Suppressor macrophage treated with lipopolysaccharide for 4 hours (primary cell): ENCODE results near the gene VMP1.
"Not testable (repeated sequence)": the region's sequence is repeated elsewhere in the genome, so short reads cannot be mapped to it uniquely, and the experiment has no call there.

ENCODE experiments used
- DNase-seq: peaks from one replicate; pipeline ENCODE4 v3.0.0-alpha.2; 2020

Gene VMP1

GRCh38 chr17:59712862-59713261 lies 5.4 kb downstream of the VMP1 start:
- DNase-seq = no peak

GRCh38 chr17:59714255-59714654 lies 6.8 kb downstream of the VMP1 start:
- DNase-seq = no peak

- DNase-seq = no peak
Observed at GRCh38 chr17:59716427-59716826, 9.0 kb downstream of the VMP1 start.

GRCh38 chr17:59719526-59719925 lies 12.1 kb downstream of the VMP1 start:
- DNase-seq = no peak

- DNase-seq = no peak
Observed at GRCh38 chr17:59722623-59723022, 15.2 kb downstream of the VMP1 start.

GRCh38 chr17:59723041-59723440 lies 15.6 kb downstream of the VMP1 start:
- DNase-seq = no peak

- no peak for DNase-seq
Observed at GRCh38 chr17:59723607-59724006, 16.2 kb downstream of the VMP1 start.

- peak; percentile 87 for DNase-seq
Observed at GRCh38 chr17:59725691-59726090, 18.2 kb downstream of the VMP1 start.

GRCh38 chr17:59727817-59728533 lies 20.5 kb downstream of the VMP1 start:
- no peak for DNase-seq

GRCh38 chr17:59730268-59730834 lies 22.9 kb downstream of the VMP1 start:
- DNase-seq = no peak

- DNase-seq = no peak
Observed at GRCh38 chr17:59733697-59734096, 26.2 kb downstream of the VMP1 start.

GRCh38 chr17:59734226-59734625 lies 26.8 kb downstream of the VMP1 start:
- DNase-seq = no peak

- no peak for DNase-seq
Observed at GRCh38 chr17:59737324-59737723, 29.9 kb downstream of the VMP1 start.

- no peak for DNase-seq
Observed at GRCh38 chr17:59743842-59744241, 36.4 kb downstream of the VMP1 start.

- no peak for DNase-seq
Observed at GRCh38 chr17:59745040-59745439, 37.6 kb downstream of the VMP1 start.

GRCh38 chr17:59746849-59747445 lies 39.5 kb downstream of the VMP1 start:
- peak; percentile 70 for DNase-seq

GRCh38 chr17:59748591-59748990 lies 41.1 kb downstream of the VMP1 start:
- DNase-seq = no peak

GRCh38 chr17:59751955-59752413 lies 44.5 kb downstream of the VMP1 start:
- no peak for DNase-seq

GRCh38 chr17:59752446-59752845 lies 45.0 kb downstream of the VMP1 start:
- DNase-seq = peak; percentile 68

GRCh38 chr17:59752922-59753321 lies 45.5 kb downstream of the VMP1 start:
- no peak for DNase-seq

- peak; percentile 92 for DNase-seq
Observed at GRCh38 chr17:59753522-59754467, 46.3 kb downstream of the VMP1 start.

GRCh38 chr17:59754552-59754951 lies 47.1 kb downstream of the VMP1 start:
- DNase-seq = peak; percentile 81

- DNase-seq = not testable (repeated sequence)
Observed at GRCh38 chr17:59755069-59755468, 47.6 kb downstream of the VMP1 start.
